GM19397 (cell line): ENCODE data around the gene CSNK1G1.
"Not testable (repeated sequence)": the region's sequence is repeated elsewhere in the genome, so short reads cannot be mapped to it uniquely, and the experiment has no call there.

ENCODE experiments used
- ATAC-seq: cut with Tn5 transposase; IDR thresholded peaks from one replicate; pipeline ENCODE4 v1.9.1; 2021; ENCODE audit warnings: mild to moderate bottlenecking, moderate library complexity; ENCODE audit not compliant: unreplicated experiment

CSNK1G1 gene

DNA sequence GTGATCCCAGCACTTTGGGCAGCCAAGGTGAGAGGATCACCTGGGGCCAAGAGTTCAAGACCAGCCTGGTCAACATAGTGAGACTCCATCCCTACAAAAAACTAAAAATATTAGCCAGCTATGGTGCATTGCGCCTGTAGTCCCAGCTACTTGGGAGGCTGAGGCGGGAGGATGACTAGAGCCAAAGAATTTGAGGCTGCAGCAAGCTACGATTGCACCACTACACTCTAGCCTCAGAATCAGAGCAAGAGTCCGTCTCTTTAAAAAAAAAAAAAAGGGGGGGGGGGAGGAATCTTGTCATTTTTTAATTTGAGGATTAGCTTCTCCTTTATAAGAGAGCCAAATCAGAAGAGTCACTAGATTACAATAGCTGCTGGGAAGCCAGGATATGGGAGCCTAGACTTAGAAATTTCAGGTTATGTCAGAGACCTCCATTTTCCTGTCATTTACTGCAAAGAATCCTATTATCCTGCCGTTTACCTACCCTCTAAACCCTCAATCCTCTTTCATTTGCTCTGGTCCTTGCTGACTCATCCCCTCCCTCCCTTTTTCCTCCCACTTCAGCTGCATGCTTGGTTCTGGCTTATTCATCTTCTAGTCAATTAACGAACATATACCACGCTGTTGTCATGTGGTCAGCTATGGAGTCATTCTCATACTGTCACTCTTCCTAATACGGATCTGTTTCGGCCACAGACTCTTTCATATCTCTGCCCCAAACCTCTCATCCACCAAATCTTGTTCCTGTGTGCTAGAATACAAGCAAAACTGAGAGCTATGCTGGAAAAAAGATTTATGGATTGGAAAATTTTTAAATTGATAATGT lies 109.4 kb downstream of the CSNK1G1 start:
- peak; percentile 77 for ATAC-seq

DNA sequence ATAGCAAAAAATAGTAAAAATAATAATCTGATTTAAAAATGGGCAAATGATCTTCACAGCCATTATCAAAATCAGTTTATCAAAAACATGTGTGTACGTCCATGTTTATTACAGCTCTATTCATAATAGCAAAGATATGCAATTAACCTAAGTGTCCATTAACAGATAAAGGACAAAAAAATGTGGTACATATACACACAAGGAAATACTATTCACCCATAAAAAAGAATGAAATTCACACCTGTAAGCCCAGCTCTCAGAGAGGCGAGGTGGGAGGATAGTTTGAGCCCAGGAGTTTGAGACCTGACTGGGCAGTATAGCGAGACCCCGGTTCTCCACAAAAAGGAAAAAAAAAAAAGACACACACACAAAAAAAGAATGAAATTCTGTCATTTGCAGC lies 110.6 kb downstream of the CSNK1G1 start:
- no peak for ATAC-seq

DNA sequence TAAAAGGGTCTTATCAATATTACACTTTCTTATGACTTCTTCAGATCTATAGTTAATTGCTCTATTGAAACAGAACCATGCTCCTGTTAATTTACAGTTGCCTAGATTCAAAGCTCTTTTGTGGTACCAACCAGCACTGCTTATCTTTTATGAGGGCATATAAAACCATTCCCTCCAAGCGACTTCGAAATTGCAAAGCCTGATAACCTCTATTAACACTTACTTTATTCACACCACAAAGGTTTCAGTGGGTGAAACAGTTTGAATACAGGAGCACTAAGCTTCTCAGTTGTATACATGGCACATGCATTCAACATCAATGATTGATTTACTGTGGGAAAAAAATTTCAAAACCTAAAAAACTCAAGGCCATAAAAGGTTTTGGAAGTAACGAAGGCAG lies 118.3 kb downstream of the CSNK1G1 start:
- no peak for ATAC-seq

DNA sequence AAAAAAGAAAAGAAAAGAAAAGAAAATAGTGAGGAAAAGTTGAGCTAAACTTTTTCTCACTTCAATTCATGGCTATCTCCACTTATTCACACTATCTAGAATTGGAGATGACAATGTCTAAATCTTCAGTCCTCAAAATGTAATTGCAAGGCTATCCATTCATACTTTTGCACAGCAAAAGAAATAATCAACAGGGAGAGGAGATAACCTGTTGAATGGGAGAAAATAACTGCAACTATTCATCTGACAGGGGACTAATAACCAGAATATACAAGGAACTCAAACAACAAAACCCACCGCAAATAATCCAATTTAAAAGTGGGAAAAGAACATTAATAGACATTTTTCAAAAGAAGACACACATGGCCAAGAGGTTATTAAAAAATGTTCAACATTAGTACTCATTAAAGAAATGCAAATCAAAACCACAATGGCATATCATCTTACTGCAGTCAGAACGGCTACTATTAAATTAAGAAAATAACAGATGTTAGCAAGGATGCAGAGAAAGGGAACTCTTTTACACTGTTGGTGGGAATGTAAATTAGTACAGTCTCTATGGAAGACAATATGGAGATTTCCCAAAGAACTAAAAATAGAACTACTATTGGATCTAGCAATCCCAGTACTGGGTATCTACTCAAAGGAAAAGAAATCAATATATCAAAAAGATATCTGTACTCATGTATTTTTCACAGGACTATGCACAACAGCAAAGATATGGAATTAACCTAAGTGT lies 119.6 kb downstream of the CSNK1G1 start:
- ATAC-seq, result no peak

DNA sequence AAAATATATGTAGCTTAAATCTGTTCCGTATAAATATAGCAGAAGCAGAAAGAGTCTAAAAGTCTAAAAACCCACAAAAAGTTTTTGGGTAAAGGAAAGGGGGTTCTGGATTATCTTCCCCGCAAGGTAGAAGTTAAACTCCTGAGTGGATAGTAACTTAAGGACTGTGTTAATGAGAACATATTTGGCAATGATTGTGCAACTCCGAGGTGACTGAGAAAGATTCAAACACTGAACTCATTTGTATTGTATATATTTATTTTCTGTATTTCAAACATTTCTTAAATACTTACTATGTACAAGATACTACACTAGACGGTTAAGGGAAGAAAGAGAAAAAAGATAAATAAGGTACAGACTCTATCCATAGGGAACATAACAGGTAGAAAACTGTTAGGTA lies 120.4 kb downstream of the CSNK1G1 start:
- ATAC-seq, result no peak

DNA sequence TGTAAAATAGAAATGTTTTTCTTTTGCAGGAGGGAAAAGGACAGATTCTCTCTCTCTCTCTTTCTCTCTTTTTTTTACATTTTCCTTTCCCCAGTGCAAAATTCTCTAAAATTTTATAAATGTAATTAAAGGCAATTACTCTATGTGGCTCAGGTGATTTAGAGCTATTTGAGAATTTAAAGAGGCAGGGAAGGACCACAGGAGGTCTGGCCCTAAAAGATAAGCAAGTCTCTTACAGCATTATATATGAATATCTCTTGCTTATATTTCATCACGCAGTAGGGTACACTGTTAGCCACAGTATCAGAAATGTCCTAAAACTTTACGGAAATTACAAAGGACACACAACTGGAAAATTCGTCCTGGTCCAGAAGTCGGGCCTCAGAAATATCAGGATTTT lies 122.7 kb downstream of the CSNK1G1 start:
- no peak for ATAC-seq

DNA sequence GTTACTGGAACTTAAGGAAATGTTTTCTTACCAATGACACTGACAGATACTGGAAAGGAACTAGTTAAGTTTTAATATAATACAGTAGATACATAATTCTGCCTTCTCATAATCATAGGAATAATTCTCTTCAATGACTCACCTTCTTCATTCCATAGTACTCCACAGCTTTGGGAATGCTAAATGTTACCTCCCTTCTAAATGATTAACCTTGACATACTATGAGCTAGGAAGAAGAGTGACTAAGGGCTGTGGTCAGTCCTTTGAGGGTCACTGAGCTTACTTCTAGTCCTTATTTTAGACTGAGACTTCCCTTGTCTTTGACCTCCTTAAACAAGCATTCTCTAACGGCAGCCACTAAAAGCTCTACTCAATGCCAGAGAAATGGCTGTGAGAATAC lies 123.6 kb downstream of the CSNK1G1 start:
- no peak for ATAC-seq

DNA sequence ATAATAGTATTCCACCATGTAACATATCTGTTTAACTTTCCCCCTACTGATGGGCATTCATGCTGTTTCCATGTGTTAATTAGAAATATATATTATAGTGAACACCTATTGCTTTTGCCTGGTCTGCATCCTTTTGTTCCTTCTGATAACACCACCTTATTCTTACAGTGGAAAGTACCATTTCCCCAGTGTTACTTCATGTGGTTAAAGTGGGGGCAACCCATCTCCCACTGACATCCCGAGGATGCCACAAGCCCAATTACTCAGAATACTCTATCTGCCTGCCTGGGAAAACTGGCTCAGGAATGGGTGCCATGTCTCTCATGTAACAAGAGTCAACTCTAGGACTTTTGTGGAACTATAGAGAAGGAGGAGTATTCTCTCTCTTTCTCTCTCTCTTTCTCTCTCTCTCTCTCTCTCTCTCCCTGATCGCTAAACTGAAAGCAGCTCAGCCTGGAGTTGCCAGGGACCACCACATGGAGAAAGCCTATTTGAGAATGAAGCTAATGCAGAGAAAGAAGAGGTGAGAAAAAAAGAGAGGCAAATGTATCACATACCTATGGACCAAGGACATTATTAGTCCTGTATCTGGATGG lies 126.7 kb downstream of the CSNK1G1 start:
- ATAC-seq, result no peak

DNA sequence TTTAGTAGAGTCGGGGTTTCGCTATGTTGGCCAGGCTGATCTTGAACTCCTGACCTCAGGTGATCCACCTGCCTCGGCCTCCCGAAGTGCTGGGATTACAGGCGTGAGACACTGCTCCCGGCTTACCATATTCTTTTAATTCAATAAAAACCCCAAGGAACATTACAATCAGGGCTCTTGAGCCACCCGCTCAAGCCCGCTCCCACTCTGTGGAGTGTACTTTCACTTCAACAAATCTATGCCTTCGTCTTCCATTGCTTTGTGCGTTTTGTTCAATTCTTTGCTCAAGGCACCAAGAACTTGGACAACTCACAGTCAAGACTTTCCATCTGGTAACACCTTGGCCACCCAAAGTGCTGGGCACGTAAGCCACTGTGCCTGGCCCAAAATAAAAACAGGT lies 130.2 kb downstream of the CSNK1G1 start:
- no peak for ATAC-seq

DNA sequence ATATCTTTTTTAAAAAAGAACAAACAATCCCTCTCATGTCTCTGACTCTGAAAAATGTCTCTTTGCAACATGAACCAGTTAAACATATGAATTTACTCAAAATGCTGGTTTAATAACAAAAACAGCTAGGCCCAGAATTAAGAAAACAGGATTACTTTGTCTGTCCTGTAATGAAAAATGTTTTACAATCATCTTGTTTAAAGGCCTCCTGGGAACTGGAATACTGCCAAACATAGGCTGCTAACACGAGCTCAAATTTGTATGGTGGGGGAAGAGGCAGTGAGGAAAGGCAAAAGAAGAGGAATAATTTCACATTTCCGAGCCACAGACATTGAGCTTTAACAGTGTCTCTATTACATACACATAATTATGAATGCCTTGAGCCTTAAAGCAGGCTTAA lies 131.5 kb downstream of the CSNK1G1 start:
- ATAC-seq, result no peak

DNA sequence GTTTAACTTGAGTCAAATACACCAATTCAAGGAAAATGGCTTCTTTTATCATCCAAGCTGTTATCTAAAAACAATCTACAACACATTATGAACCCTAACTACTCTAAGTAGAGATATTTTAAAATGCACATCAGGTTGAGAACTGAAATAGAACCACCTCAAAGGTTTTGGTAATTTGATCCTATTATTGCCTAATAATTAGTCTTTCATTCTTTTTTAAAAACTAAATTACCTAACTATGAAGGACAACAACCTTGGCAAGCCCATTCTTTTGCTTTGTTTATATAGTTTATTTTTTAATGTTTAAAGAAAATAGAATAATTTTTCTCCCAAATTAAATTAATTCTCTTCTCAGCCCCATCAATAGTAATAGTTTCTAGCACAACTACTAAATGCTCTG lies 132.1 kb downstream of the CSNK1G1 start:
- ATAC-seq, result no peak

DNA sequence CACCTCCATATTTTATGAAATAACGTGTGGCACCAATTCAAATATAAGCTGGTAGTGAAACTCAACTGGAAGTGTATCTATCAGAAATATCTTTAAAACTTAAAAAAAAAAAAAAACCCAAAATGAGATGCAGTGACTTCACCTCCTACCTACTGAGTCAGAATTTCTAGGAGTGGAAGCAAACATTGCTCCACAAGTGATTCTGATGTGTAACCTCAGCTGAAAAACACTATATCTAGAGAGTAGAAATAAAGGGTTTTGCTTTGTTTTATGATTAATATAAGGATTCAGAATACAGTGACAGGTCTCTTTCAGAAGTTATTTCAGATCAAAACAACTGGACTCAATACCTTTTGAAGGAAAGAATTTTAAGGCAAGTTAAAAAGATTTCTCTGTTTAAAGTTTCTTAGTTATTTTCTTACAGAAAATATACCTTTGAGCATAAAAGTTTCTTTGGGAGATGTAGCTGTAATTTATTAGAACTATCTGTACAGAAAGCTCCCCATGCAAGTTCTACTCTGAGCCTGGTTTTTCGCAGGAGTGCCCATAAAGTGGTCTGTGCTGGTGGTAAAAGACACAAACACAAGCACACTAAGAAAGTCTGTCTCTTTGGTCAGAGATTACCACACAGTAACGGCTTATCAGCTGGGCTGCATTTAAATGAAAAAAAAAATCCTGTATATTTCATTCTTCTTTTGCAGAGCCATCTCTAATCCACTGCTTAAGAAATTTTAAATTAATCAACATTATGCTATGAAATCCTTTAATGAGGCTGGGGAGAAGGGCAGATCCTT lies 133.2 kb downstream of the CSNK1G1 start:
- ATAC-seq, result no peak

DNA sequence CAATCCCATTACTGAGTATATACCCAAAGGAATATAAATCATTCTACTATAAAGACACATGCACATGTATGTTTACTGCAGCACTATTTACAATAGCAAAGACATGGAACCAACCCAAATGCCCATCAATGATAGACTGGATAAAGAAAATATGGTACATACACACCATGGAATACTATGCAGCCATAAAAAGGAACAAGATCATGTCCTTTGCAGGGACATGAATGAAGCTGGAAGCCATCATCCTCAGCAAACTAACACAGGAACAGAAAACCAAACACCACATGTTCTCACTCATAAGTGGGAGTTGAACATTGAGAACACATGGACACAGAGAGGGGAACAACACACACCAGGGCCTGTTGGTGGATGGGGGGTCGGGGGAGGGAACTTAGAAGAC lies 134.1 kb downstream of the CSNK1G1 start:
- not testable (repeated sequence) for ATAC-seq

DNA sequence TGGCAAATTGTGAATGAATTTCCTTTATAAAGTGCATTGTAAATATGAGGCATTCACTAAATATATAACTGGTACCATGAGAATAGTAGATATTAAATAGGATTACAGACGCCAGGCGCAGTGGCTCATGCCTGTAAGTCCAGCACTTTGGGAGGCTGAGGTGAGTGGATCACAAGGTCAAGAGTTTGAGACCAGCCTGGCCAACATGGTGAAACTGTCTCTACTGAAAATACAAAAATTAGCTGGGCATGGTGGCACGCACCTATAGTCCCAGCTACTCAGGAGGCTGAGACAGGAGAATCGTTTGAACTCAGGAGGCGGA lies 138.6 kb downstream of the CSNK1G1 start:
- ATAC-seq, result not testable (repeated sequence)

DNA sequence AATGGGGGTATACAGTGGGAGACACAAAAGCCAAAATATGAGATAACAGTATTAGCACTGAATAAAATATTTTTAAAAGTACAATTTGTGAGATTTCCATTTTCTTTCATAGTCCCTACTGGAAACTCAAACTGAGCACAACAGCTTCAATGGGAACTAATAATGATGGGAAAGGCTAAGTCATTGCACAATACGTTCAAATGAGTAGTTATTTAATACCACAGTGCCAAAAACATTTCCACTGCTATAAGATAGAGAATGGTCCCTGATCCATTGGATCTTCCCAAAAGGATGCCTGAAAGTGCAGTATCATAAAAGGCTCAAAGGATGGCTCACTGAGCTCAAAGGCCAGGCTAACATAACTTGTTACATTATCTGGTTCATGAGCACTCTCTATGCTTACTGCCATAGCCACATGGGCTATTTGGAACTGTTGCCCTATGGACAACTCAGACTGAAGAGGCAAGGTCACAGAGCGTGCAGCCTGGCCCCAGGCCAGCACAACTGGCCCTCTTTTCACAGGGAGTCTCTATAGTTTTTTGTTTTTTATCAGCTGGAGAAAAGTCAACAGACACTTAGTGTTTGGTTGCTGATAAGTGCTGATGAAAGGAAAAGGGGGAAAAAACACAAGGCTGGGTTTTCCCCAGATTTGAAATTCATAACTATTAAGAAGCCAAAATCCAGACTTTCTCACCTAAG lies 139.1 kb downstream of the CSNK1G1 start:
- no peak for ATAC-seq

DNA sequence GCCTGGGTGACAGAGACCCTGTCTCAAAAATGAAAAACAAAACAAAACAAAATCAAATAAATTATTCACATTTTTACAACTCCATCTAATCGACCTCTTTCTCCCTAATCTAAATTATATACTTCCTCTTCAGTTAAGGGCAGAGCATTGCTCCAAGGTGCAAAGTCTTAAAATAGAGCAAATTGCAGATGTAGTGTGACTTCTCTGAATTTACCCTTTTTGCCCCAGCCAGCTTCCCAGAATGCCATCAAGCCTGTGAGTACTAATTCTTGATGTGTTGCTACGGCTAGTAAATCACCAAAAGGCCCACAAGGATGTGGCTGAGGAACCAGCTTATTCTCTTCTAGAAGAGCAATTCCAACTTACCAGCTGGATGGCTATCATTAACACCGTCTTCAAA lies 139.8 kb downstream of the CSNK1G1 start:
- no peak for ATAC-seq

DNA sequence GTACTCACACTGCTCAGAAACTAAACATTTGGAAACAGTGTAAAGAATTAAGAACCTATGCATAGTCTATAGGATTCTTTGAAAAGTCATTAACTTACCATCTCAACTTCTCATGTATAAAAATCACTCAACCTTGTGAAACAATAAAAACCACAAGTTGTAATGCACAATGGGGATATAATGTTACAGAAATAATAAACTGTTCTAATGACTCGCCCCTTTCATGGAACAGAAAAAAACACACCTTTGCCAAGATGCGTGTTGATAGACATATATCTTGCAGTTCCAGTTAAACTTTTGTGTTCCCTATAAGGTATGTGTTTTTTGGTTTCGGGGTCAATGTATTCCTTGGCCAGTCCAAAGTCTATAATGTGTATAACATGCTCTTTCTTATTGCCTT lies 142.3 kb downstream of the CSNK1G1 start:
- ATAC-seq, result no peak

DNA sequence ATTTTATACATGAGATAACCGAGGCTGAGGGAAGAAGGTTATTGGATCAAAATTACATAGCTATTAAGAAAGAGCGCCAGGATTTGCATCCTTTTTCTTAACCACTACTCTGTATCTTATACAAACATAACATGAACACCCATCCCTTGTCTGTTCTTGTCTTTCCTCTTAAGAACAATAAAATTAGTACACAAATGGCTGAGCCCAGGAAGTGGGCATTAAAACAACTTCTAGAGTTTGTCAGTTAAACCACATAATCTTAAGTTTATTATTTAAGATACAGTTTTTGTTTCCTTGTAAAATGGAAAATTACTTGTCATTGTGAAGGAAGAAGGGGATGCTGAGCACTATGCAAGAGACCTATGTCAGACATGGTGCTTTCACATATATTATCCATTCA lies 144.3 kb downstream of the CSNK1G1 start:
- ATAC-seq, result no peak

DNA sequence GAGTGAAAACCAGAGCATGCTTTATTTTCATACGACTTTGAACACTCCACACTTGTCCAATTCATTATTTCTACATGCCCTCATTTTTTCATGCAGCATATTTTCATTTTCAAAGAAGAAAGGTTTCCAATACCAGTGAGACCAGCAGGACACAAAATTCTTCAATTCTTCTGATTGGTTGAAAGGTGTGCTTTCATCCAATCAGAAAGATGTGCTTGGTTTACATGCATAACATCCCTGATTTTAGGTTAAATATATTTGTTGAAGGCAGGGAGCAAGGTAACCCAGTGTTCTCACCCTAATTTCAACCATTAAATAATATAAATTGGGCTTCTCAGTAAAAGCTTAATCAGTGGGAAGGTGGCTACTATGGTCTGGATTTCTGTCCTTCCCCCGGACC lies 145.6 kb downstream of the CSNK1G1 start:
- ATAC-seq, result no peak

DNA sequence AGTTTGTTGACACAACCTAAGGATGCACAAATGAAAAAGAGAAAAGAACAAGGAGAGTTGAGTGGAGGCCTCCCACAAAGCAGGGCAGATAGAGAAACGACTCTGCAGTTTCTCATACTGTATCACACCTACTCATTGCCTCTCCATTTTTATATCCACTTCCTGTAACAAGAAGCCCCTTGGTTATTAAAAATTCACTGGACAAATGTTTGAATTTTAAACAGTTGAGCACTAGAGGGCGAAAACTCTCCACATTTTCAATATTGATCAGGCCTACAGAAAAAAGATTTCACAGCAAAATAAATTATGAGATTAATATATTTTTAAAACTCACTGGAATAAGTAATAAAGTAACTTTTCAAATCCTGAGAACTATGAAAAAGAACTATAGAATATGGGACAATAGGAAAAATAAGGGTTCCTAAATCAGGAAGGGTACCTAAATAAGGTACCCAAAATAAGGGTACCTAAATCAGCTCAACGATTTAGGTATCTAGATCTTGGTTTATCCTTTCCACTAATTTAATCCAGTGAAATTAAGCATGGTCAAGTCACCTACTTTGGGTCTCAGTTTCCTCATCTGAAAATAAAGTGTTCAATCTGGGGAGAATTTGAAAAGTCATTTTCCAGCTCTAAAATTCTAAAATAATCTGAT lies 146.2 kb downstream of the CSNK1G1 start:
- ATAC-seq, result no peak
